Right atrium auricular region (tissue), 2 donors: ENCODE measurements around the gene TK2. TPM values are rescaled to one million over a fixed set of nuclear protein-coding genes. Genes with fewer than 3 reads are reported as not detected.

Source experiments
- DNase-seq: peaks from one replicate; pipeline ENCODE4 v3.0.0-alpha.2; 2019; ENCODE audit warnings: low spot score
- H3K27ac ChIP-seq, 2 donors: fragments of 200-600 bp; sonication (generic); 1 replicate in 1 of 2; 2 replicates in 1 of 2; pipeline ENCODE4 v1.5.1; 2016 to 2019
- H3K27me3 ChIP-seq, 2 donors: fragments of 200-600 bp; sonication (generic); one replicate each; pipeline versions ENCODE4 v1.5.1 to v1.6.0; 2017 to 2019
- H3K36me3 ChIP-seq: fragments of 200-600 bp; sonication (generic); one replicate; pipeline ENCODE4 v1.5.1; 2016
- H3K4me1 ChIP-seq, 2 donors: fragments of 200-600 bp; sonication (generic); one replicate each; pipeline versions ENCODE4 v1.5.1 to v1.6.0; 2017 to 2019
- H3K4me3 ChIP-seq, 2 donors: fragments of 200-600 bp; sonication (generic); 1 replicate in 1 of 2; 2 replicates in 1 of 2; pipeline ENCODE4 v1.5.1; 2017 to 2019; ENCODE audit warnings: mild to moderate bottlenecking in 1 of 2, moderate library complexity in 1 of 2
- H3K9me3 ChIP-seq, 2 donors: fragments of 200-600 bp; sonication (generic); one replicate each; pipeline ENCODE4 v1.5.1; 2019
- total RNA-seq, 2 donors: library from RNA; depleted of rRNA; stranded (reverse); fragments of >200 nt; gene quantifications; one replicate each; pipeline ENCODE4 v1.1.0, GENCODE V29; 2016
- TF ChIP-seq, protein P1 (sequence below), 2 donors: fragments of 200-600 bp; sonication (generic); IDR thresholded peaks; one replicate each; pipeline ENCODE4 v1.5.1; 2019; ENCODE audit warnings: antibody characterized with exemption in 2 of 2

Gene TK2
- total RNA-seq, 2 donors from 2014 or later: 20.7 to 24.5 TPM

DNA sequence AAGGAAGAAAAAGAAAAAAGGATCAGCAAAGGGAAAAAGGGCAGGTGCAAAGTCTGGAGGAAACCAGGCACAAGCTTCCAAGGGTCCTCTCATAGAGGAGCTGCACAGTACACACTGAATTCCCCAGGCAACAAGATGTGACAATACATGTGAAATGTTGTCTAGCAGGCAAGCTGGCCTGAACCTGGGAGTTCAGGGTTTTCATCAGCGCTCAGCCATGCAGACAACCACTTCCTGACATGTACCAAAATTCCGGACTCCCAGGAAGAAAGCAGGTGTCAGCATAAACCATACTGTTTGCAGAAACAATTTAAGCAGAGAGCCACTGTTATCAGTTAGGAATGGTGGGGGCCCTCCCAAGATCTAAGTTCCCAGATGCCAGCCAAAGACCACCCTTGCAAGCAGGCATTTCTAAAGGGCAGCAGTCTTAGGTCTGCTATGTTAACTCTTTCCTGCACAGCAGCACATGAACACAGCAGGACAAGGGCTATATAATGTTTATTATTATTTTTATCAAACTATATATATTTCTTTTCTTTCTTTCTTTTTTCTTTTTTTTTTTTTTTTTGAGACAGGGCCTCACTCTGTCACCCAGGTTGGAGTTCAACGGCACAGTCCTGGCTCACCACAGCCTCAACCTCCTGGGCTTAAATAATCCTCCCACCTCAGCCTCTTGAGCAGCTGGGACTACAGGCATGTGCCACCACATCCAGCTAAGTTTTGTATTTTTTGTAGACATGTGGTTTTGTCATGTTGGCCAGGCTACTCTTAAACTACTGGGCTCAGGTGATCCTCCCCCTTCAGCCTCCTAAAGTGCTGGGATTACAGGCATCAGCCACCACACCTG lies 10.1 kb downstream of the TK2 start:
- DNase-seq: no peak
- no peaks in the 10 kb centered on the region for H3K9me3 ChIP-seq
- no peaks in the 10 kb centered on the region for H3K4me1 ChIP-seq
- no peak overlapping the region for H3K27ac ChIP-seq
- H3K36me3 ChIP-seq: peaks cover 18% of the 10 kb centered on the region
- TF ChIP-seq, protein P1, sequence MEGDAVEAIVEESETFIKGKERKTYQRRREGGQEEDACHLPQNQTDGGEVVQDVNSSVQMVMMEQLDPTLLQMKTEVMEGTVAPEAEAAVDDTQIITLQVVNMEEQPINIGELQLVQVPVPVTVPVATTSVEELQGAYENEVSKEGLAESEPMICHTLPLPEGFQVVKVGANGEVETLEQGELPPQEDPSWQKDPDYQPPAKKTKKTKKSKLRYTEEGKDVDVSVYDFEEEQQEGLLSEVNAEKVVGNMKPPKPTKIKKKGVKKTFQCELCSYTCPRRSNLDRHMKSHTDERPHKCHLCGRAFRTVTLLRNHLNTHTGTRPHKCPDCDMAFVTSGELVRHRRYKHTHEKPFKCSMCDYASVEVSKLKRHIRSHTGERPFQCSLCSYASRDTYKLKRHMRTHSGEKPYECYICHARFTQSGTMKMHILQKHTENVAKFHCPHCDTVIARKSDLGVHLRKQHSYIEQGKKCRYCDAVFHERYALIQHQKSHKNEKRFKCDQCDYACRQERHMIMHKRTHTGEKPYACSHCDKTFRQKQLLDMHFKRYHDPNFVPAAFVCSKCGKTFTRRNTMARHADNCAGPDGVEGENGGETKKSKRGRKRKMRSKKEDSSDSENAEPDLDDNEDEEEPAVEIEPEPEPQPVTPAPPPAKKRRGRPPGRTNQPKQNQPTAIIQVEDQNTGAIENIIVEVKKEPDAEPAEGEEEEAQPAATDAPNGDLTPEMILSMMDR (IDR thresholded peaks at IDR 0.05): no peak
- H3K4me3 ChIP-seq: no peak overlapping the region
- H3K27me3 ChIP-seq: no peaks in the 10 kb centered on the region

DNA sequence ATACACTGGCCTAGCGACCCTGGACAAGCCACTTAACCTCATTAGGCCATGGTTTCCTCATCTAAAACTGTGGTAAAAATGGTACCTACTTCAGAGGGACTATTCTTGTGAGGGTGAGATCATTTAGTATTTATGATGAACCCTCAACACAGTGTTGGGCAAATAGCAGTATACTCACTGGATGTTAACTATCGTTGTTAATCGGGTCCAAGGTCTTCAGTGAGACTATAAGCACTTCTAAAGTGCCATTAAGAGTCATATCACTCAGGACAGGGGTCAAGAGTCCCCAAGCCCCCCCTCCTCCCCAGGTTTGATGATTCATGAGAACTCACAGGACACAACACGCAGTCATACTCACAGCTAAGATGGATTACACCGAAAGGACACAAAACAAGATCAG lies 11.0 kb downstream of the TK2 start:
- H3K4me3 ChIP-seq: no peak overlapping the region
- peak overlapping the region in 1 of 2 donors; percentile 65 for H3K27ac ChIP-seq
- TF ChIP-seq, protein P1 (IDR thresholded peaks at IDR 0.05): no peak
- H3K9me3 ChIP-seq: no peaks in the 10 kb centered on the region
- H3K4me1 ChIP-seq: peaks cover 0 to 9% of the 10 kb centered on the region in 2 donors
- H3K36me3 ChIP-seq: peaks cover 18% of the 10 kb centered on the region
- no peaks in the 10 kb centered on the region for H3K27me3 ChIP-seq
- DNase-seq: no peak

DNA sequence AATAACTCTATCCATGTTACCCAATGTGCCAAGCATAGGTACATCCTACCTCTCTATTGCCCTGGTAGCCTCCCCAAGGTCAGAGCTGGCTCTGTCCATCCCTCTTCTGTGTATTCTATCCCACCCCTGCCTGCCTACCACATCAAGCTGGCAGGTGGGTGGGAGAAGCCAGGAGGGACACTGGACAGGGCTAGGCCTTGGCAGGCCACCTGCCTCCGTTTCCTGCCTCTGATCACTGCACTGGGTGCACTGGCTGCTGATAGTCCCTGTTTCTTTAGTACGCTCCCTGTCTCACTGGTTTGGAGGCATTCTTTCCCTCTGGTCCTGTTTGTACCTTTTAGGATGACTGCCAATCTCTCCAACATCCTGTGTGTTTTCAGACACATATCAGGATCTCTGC lies 12.7 kb downstream of the TK2 start:
- no peaks in the 10 kb centered on the region for H3K27me3 ChIP-seq
- H3K4me3 ChIP-seq: no peak overlapping the region
- TF ChIP-seq, protein P1 (IDR thresholded peaks at IDR 0.05): no peak
- no peak for DNase-seq
- no peaks in the 10 kb centered on the region for H3K9me3 ChIP-seq
- H3K27ac ChIP-seq: no peak overlapping the region
- peaks cover 20% of the 10 kb centered on the region for H3K36me3 ChIP-seq
- H3K4me1 ChIP-seq: peaks cover 0 to 10% of the 10 kb centered on the region in 2 donors

DNA sequence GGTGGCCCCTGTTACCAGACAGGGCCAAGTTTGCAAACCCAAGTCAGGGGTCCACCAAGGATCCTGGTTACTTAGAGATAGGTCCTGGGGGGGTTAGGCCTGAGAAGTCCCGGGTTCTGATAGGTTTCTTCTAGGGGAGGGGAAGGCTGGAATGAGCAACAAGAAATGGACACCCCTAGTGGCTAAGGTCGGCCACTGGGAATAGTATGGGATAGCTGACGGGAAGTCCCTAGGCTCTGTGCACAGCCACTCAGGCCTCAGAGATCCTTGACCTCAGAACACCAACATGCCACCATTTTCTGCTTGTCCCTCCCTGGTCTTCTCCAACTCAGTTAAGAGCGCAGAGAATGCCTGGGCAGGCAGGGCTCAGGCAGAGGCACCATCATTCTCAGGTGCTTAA lies 13.4 kb downstream of the TK2 start:
- Histone ChIP-seq H3K4me3 (no peak overlapping the region), H3K27me3 (no peaks in the 10 kb centered on the region), H3K4me1 (peaks cover 0 to 10% of the 10 kb centered on the region in 2 donors), H3K27ac (no peak overlapping the region), H3K9me3 (no peaks in the 10 kb centered on the region), H3K36me3 (peaks cover 27% of the 10 kb centered on the region)
- TF ChIP-seq, protein P1 (IDR thresholded peaks at IDR 0.05): no peak
- DNase-seq: no peak

DNA sequence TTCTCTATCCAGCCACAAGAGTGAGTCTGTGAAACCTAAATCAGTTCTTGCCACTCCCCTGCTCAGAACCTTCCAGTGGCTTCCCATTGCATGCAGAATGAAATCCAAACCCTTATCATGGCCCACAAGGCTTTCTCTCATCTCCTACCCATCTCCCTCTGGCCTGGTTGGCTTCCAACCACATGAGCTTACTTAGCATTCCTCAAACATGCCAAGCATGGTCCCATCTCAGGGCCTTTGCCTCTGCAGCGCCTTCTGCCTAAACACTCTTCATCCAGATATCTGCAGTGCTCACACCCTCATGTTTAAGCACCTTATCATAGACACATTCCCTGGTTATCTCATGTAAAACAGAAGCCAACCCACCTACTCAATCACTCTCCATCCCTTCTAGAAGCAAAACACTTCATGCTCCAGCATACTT lies 15.5 kb downstream of the TK2 start:
- Histone ChIP-seq H3K27me3 (no peaks in the 10 kb centered on the region), H3K27ac (peak overlapping the region in 1 of 2 donors; percentile 58), H3K4me3 (no peak overlapping the region), H3K36me3 (peaks cover 48% of the 10 kb centered on the region), H3K9me3 (no peaks in the 10 kb centered on the region), H3K4me1 (peaks cover 0 to 10% of the 10 kb centered on the region in 2 donors)
- no peak for DNase-seq
- TF ChIP-seq, protein P1 (IDR thresholded peaks at IDR 0.05): no peak
